ENCODE measurements around the gene CARNS1.

CARNS1 gene

GRCh38 chr11:67412495-67413179 lies 2.8 kb upstream of the CARNS1 start:
- H3K4me3 ChIP-seq (ENCODE audit: low read depth, low read length) = no peak overlapping the region
- no peak for DNase-seq (ENCODE audit: low read depth)
- TF ChIP-seq CTCF (IDR thresholded peaks at IDR 0.05; ENCODE audit: control insufficient read depth, extremely low read depth, insufficient read depth) = no peak

DNA sequence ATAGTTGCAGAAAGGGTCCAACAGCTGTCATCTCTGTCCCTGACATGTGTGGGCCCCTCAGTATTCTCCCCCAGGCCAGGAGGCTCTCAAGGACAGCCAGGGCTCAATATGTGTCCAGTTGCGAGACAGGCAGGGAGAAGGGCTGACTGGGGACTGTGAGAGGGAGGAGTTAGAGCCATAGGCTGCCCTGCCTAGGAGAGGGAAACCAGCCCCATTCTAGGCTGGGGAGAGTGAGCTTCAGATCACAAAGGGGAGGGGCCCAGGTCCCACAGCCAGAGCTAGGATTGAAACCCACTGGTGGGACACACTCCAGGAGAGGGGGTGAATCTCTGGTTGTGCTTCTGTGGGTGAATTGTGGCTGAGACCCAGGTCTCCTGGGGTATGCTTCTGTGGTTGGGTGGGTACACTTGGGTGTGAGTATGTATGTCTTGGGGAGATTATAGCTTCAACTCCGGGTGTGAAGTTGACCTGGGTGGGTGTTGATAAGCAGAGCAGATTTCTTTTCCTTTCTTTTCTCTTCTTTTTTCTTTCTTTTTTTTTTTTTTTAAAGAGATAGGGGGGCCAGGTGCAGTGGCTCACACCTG lies 2.1 kb upstream of the CARNS1 start:
- no peak for DNase-seq (ENCODE audit: low read depth)
- H3K4me3 ChIP-seq (ENCODE audit: low read depth, low read length) = no peak overlapping the region
- TF ChIP-seq CTCF (IDR thresholded peaks at IDR 0.05; ENCODE audit: control insufficient read depth, extremely low read depth, insufficient read depth) = no peak

- peak; percentile 59 for DNase-seq (ENCODE audit: low read depth)
- no peak for TF ChIP-seq CTCF (IDR thresholded peaks at IDR 0.05; ENCODE audit: control insufficient read depth, extremely low read depth, insufficient read depth)
- no peak overlapping the region for H3K4me3 ChIP-seq (ENCODE audit: low read depth, low read length)
Observed at GRCh38 chr11:67416416-67417335, 1.2 kb downstream of the CARNS1 start.

DNA sequence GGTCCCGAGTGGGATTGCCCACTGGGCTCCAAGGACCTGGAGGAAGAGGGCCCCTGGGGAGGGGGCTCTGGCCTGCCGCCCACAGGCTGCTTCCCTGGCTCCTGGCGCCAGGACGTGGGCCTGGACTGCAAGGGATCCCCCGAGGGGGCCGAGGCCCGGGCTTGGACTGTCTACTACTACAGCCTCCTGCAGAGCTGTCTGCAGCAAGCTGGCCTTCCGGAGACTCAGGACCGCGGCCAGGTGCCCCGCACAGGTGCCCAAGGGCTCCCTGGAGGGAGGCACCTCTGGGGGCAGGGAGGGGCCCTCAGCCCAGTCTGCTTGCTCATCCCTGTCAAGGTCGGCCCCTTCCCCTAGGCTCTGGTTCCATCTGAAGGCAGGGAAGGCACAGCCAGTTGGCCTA lies 1.9 kb downstream of the CARNS1 start:
- no peak for DNase-seq (ENCODE audit: low read depth)
- no peak for TF ChIP-seq CTCF (IDR thresholded peaks at IDR 0.05; ENCODE audit: control insufficient read depth, extremely low read depth, insufficient read depth)
- H3K4me3 ChIP-seq (ENCODE audit: low read depth, low read length) = no peak overlapping the region

DNA sequence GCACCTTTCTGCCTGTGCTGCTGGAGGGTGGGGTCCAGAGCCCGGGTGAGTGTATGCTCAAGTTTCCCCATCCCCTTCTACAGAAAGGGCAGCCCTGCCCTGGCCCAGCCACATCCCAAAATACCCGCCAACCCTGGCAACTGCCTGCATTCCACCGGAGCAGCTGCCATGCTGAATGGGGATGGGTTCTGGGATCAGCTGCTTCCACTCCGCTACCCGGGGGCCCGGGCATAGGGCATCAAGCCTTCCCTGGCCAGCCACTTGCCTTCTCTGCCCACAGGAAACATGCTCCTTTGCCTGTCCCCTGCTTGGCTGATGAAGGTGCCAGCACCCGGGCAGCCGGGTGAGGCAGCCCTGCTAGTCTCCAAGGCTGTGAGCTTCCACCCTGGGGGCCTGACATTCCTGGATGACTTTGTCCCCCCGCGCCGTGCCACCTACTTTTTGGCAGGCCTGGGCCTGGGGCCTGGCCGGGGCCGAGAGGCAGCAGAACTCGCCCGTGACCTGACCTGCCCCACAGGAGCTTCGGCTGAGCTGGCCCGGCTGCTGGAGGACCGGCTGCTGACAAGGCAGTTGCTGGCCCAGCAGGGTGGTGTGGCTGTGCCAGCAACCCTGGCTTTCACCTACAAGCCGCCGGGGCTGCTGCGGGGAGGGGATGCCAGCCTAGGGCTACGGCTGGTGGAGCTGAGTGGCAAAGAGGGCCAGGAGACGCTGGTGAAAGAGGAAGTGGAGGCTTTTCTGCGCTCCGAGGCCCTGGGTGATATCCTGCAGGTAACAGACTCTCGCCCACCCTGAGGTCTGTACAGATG lies 3.2 kb downstream of the CARNS1 start:
- peak; percentile 52 for DNase-seq (ENCODE audit: low read depth)
- no peak for TF ChIP-seq CTCF (IDR thresholded peaks at IDR 0.05; ENCODE audit: control insufficient read depth, extremely low read depth, insufficient read depth)
- peak overlapping the region; percentile 21 for H3K4me3 ChIP-seq (ENCODE audit: low read depth, low read length)

DNA sequence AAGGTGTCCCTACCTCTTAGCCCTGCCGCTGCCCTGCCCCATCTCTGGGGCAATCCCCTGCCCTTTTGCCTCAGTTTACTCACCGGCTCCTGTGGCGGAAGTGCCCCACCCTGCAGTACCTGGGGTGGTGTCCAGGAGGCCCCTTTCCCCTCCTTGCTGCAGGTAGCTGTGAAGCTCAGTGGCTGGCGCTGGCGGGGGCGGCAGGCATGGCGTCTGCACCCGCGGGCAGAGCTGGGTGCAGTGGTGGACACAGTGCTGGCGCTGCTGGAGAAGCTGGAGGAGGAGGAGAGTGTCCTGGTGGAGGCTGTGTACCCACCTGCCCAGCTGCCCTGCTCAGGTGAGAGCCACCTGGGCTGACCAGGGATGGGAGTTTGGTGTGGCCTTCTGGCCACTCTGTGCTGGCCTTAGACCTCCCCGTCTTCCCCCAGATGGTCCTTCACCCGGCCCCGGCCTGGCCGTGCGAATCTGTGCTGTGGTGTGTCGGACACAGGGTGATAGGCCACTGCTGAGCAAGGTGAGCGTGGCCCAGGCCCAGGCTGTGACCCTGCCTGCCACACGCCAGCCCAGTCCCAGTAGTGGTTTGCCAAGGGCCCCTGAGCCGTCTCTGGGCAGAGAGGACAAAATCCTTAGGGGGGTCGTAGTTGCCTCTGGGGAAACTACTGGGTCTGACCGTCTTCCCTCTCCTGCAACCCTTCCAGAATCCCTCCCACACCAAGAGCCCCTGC lies 4.0 kb downstream of the CARNS1 start:
- TF ChIP-seq CTCF (IDR thresholded peaks at IDR 0.05; ENCODE audit: control insufficient read depth, extremely low read depth, insufficient read depth) = no peak
- no peak overlapping the region; the same call in 1 of the 2 replicates for H3K4me3 ChIP-seq (ENCODE audit: low read depth, low read length)
- DNase-seq (ENCODE audit: low read depth) = no peak

Data from LNCaP clone FGC (cell line).